Measurements from ENCODE around the gene TMCC2. TPM values are rescaled to one million over a fixed set of nuclear protein-coding genes. Genes with fewer than 3 reads are reported as not detected.

Gene TMCC2
- total RNA-seq, 1 donor from 2014 or later, result 6.8 TPM

- Mint-ChIP-seq H3K9me3 (no peaks in the 10 kb centered on the region), H3K4me1 (peaks cover 41% of the 10 kb centered on the region), H3K36me3 (peaks cover 3% of the 10 kb centered on the region), H3K27ac (peak overlapping the region; percentile 26), H3K4me3 (no peak overlapping the region), H3K27me3 (ENCODE audit: low read depth) (no peaks in the 10 kb centered on the region)
- no peak for TF ChIP-seq CTCF (IDR thresholded peaks at IDR 0.05; ENCODE audit: unreplicated experiment)
- no peak for DNase-seq (ENCODE audit: low spot score in 2 of 2, unreplicated experiment in 2 of 2)
These were observed 36.1 kb upstream of the TMCC2 start for GRCh38 chr1:205191622-205192021.

GRCh38 chr1:205192287-205192686 is 35.5 kb upstream of the TMCC2 start:
- Mint-ChIP-seq H3K9me3 (no peaks in the 10 kb centered on the region), H3K36me3 (no peaks in the 10 kb centered on the region), H3K27me3 (ENCODE audit: low read depth) (no peaks in the 10 kb centered on the region), H3K4me3 (no peak overlapping the region), H3K4me1 (peaks cover 46% of the 10 kb centered on the region), H3K27ac (no peak overlapping the region)
- TF ChIP-seq CTCF (IDR thresholded peaks at IDR 0.05; ENCODE audit: unreplicated experiment), result no peak
- DNase-seq (ENCODE audit: low spot score in 2 of 2, unreplicated experiment in 2 of 2), result no peak

DNA sequence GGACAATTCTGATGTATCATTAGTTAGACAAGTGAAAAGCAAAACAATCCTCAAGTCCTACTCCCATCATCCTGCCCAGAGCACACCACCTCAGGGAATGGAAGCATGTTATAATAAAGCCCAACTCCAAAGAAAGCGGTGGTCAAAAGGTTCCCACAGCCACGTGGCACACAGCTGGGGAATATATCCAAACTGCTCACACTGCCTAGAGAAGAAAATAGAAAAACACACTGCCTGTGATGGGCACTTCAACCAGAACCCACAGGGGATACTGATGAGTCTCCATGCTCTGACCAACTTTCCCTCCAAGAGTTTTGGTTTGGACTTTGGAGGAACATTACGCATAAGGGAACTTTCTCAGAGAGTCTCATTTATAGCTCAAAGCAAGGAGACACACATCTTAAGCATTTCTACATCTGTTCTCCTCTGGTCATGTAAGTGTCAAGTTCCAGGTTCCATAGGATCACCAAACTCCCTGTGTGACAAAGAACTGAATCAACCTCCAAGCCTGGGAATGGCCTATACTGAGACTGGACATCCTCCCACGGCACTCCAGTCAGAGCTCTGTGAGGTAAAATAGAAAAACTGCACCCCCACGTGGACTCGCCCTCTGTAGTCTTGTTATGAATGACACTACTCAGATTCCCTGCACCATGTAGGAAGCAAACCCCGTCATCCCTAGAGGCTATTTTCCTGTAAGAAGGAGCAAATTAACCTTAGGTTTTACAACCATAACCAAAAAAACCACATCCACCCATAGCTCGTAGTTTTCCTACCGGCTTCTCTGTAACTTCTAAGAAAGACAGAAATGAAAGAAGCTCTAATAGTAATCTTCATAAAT is 28.4 kb upstream of the TMCC2 start:
- H3K27me3 Mint-ChIP-seq (ENCODE audit: low read depth), result no peaks in the 10 kb centered on the region
- no peaks in the 10 kb centered on the region for H3K9me3 Mint-ChIP-seq
- TF ChIP-seq CTCF (IDR thresholded peaks at IDR 0.05; ENCODE audit: unreplicated experiment), result no peak
- H3K36me3 Mint-ChIP-seq, result peaks cover 1% of the 10 kb centered on the region
- H3K4me1 Mint-ChIP-seq, result peaks cover 19% of the 10 kb centered on the region
- no peak overlapping the region for H3K4me3 Mint-ChIP-seq
- peak overlapping the region; percentile 55 for H3K27ac Mint-ChIP-seq
- no peak for DNase-seq (ENCODE audit: low spot score in 2 of 2, unreplicated experiment in 2 of 2)

DNA sequence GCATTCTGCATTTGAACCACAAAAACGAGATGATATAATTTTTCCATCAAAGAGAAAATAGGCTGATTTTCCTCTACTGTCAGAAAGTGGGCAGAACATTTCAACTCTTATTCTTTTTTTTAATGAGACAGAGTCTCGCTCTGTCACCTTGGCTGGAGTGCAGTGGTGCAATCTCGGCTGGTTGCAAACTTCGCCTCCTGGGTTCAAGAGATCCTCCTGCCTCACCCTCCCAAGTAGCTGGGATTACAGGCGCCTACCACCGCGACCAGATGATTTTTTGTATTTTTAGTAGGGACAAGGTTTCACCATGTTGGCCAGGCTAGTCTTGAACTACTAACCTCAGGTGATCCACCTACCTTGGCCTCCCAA is 27.8 kb upstream of the TMCC2 start:
- no peak for TF ChIP-seq CTCF (IDR thresholded peaks at IDR 0.05; ENCODE audit: unreplicated experiment)
- Mint-ChIP-seq H3K9me3 (no peaks in the 10 kb centered on the region), H3K4me3 (no peak overlapping the region), H3K27ac (peak overlapping the region; percentile 55), H3K4me1 (peaks cover 23% of the 10 kb centered on the region), H3K27me3 (ENCODE audit: low read depth) (no peaks in the 10 kb centered on the region), H3K36me3 (peaks cover 1% of the 10 kb centered on the region)
- DNase-seq (ENCODE audit: low spot score in 2 of 2, unreplicated experiment in 2 of 2), result no peak

DNA sequence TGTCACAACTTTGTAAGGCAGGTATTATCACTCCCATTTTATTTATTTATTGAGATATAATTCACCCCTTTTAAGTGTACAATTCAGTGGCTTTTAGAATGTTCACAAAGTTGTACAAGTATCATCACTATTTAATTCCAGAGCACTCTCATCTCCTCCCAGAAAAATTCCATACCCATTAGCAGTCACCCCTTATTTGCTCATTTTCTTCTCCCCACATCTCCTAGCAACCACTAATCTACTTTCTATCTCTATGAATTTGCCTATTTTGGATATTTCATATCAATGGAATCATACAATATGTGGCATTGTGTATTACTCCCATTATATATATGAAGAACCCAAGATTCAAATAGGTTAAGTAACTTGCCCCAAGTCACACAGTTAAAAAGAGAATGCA is 23.2 kb upstream of the TMCC2 start:
- no peak for DNase-seq (ENCODE audit: low spot score in 2 of 2, unreplicated experiment in 2 of 2)
- peaks cover 1% of the 10 kb centered on the region for H3K36me3 Mint-ChIP-seq
- H3K4me3 Mint-ChIP-seq, result no peak overlapping the region

More for the DNA sequence above, 23.2 kb upstream of the TMCC2 start:
- TF ChIP-seq CTCF (IDR thresholded peaks at IDR 0.05; ENCODE audit: unreplicated experiment), result no peak
- Mint-ChIP-seq H3K27me3 (ENCODE audit: low read depth) (no peaks in the 10 kb centered on the region), H3K27ac (no peak overlapping the region), H3K4me1 (peaks cover 10% of the 10 kb centered on the region), H3K9me3 (no peaks in the 10 kb centered on the region)
